SU-DHL-6 (cell line): Measurements from ENCODE around the gene UFM1.

ENCODE experiments used
- CTCF ChIP-seq: fragments of 200-600 bp; sonication (generic); IDR thresholded peaks from one replicate; pipeline ENCODE4 v1.5.1; 2017; ENCODE audit warnings: antibody characterized with exemption, mild to moderate bottlenecking, low read length, moderate library complexity; ENCODE audit not compliant: insufficient read depth, poor library complexity, severe bottlenecking
- EZH2phosphoT487 ChIP-seq: fragments of 200-600 bp; sonication (generic), shearing (Covaris generic); conservative IDR thresholded peaks from 2 replicates; pipeline ENCODE4 v1.6.1; 2018; ENCODE audit warnings: mild to moderate bottlenecking, antibody characterized with exemption, low read length, moderate library complexity, mixed read lengths

GRCh38 chr13:38385153-38385891 lies 35.7 kb downstream of the UFM1 start:
- no peak for TF ChIP-seq EZH2phosphoT487
- TF ChIP-seq CTCF, result no peak
